Tibial nerve (tissue), 4 donors: Measurements from ENCODE around the gene ZNF708. TPM values are rescaled to one million over a fixed set of nuclear protein-coding genes. Genes with fewer than 3 reads are reported as not detected.
A peak's percentile ranks its signal among the peaks of the same experiment; 100 is the strongest.
"Not testable (repeated sequence)": the region's sequence is repeated elsewhere in the genome, so short reads cannot be mapped to it uniquely, and the experiment has no call there.

Experiments used
- DNase-seq, 2 donors: peaks; one replicate each; pipeline ENCODE4 v3.0.0-alpha.2; 2019; ENCODE audit warnings: low spot score in 2 of 2
- H3K27ac ChIP-seq, 4 donors: fragments of 200-600 bp; sonication (generic) in 3 of 4; one replicate each; pipeline ENCODE4 v1.5.1; 2017 to 2019; ENCODE audit warnings: mild to moderate bottlenecking in 1 of 4
- H3K27me3 ChIP-seq, 2 donors: fragments of 200-600 bp; sonication (generic) in 1 of 2; one replicate each; pipeline versions ENCODE4 v1.5.1 to v1.6.0; 2017 to 2019
- H3K36me3 ChIP-seq, 3 donors: fragments of 200-600 bp; sonication (generic); one replicate each; pipeline ENCODE4 v1.5.1; 2018 to 2019
- H3K4me1 ChIP-seq, 4 donors: fragments of 200-600 bp; sonication (generic) in 3 of 4; one replicate each; pipeline ENCODE4 v1.5.1; 2017 to 2019
- H3K4me3 ChIP-seq, 4 donors: fragments of 200-600 bp; sonication (generic) in 3 of 4; one replicate each; pipeline ENCODE4 v1.5.1; 2017 to 2019; ENCODE audit warnings: mild to moderate bottlenecking in 1 of 4, moderate library complexity in 1 of 4
- H3K9me3 ChIP-seq, 4 donors: fragments of 200-600 bp; sonication (generic) in 3 of 4; one replicate each; pipeline ENCODE4 v1.5.1; 2017 to 2019
- CTCF ChIP-seq, 5 experiments: fragments of 200-600 bp in 3 of 5; fragments of 450-650 bp in 2 of 5; sonication (generic) in 3 of 5; IDR thresholded peaks; one replicate each; pipeline ENCODE4 v1.5.1; 2016 to 2019; ENCODE audit warnings: antibody characterized with exemption in 5 of 5, mild to moderate bottlenecking in 3 of 5, moderate library complexity in 2 of 5
- EP300 ChIP-seq, 2 donors: sonication (generic); formaldehyde crosslinking; IDR thresholded peaks; one replicate each; pipeline ENCODE4 v1.6.1; 2017; ENCODE audit warnings: antibody characterized with exemption in 2 of 2, mild to moderate bottlenecking in 1 of 2
- POLR2A ChIP-seq, 2 donors: fragments of 450-650 bp; IDR thresholded peaks; one replicate each; pipeline ENCODE4 v1.6.1; 2017; ENCODE audit warnings: antibody characterized with exemption in 2 of 2, mild to moderate bottlenecking in 2 of 2, moderate library complexity in 2 of 2
- WGBS, 2 donors: methylation state at CpG; one replicate each; pipeline ENCODE4 v1.1.5; 2018; 5-methylcytosine and 5-hydroxymethylcytosine counted together
- total RNA-seq, 4 donors: library from RNA; depleted of rRNA; stranded (reverse); fragments of >200 nt; gene quantifications; one replicate each; pipeline ENCODE4 v1.1.0, GENCODE V29; 2016

ZNF708 gene
- total RNA-seq, 4 donors from 2014 or later, result 32.4 to 48.2 (median 39.9) TPM

GRCh38 chr19:21308773-21309172, 20.4 kb downstream of the ZNF708 start:
- H3K4me1 ChIP-seq, result peaks cover 0 to 5% (median 0%) of the 10 kb centered on the region in 4 donors
- WGBS, 2 donors, result 56 to 76% methylated on average over 2 of the region's 2 CpGs
- H3K36me3 ChIP-seq, result peaks cover 0 to 53% (median 14%) of the 10 kb centered on the region in 3 donors
- H3K27me3 ChIP-seq, result no peaks in the 10 kb centered on the region
- no peak overlapping the region for H3K4me3 ChIP-seq
- DNase-seq, result no peak
- H3K27ac ChIP-seq, result peak overlapping the region in 1 of 4 donors; percentile 25
- peaks cover 0 to 4% (median 0%) of the 10 kb centered on the region in 4 donors for H3K9me3 ChIP-seq
- TF ChIP-seq EP300 (IDR thresholded peaks at IDR 0.05) (no peak), POLR2A (IDR thresholded peaks at IDR 0.05) (no peak), CTCF (IDR thresholded peaks at IDR 0.05) (no peak)

- not testable (repeated sequence) for DNase-seq, H3K27me3 ChIP-seq, H3K4me3 ChIP-seq, H3K4me1 ChIP-seq, H3K9me3 ChIP-seq
- peaks cover 0 to 69% (median 14%) of the 10 kb centered on the region in 3 donors for H3K36me3 ChIP-seq
- 97 to 99% methylated on average over 3 of the region's 3 CpGs for WGBS, 2 donors
- H3K27ac ChIP-seq, result peak overlapping the region in 1 of 4 donors; percentile 33
Measured at GRCh38 chr19:21306881-21307479, 22.2 kb downstream of the ZNF708 start.

GRCh38 chr19:21293768-21294167, 35.4 kb downstream of the ZNF708 start:
- 89 to 98% methylated on average over 1 of the region's 1 CpG for WGBS, 2 donors
- not testable (repeated sequence) for DNase-seq, H3K4me1 ChIP-seq, H3K27me3 ChIP-seq, H3K27ac ChIP-seq, H3K4me3 ChIP-seq
- Histone ChIP-seq H3K36me3 (peaks cover 0 to 92% (median 26%) of the 10 kb centered on the region in 3 donors), H3K9me3 (peaks cover 0 to 83% (median 32%) of the 10 kb centered on the region in 4 donors)

- Histone ChIP-seq H3K4me3 (no peak overlapping the region), H3K27me3 (no peaks in the 10 kb centered on the region), H3K36me3 (no peaks in the 10 kb centered on the region), H3K4me1 (no peaks in the 10 kb centered on the region), H3K27ac (no peak overlapping the region), H3K9me3 (peaks cover 0 to 49% (median 2%) of the 10 kb centered on the region in 4 donors)
- WGBS, 2 donors, result 96 to 97% methylated on average over 2 of the region's 2 CpGs
- DNase-seq, result no peak
- no peak for TF ChIP-seq POLR2A (IDR thresholded peaks at IDR 0.05)
- no peak for TF ChIP-seq EP300 (IDR thresholded peaks at IDR 0.05)
- TF ChIP-seq CTCF (IDR thresholded peaks at IDR 0.05), result no peak
Measured at GRCh38 chr19:21269813-21270212, 59.4 kb downstream of the ZNF708 start.

- WGBS, 2 donors, result 83 to 89% methylated on average over 6 to 9 of the region's 12 CpGs
Measured at GRCh38 chr19:21264891-21265290, 64.3 kb downstream of the ZNF708 start.

More at GRCh38 chr19:21264891-21265290, 64.3 kb downstream of the ZNF708 start:
- no peaks in the 10 kb centered on the region for H3K36me3 ChIP-seq
- H3K4me1 ChIP-seq, result no peaks in the 10 kb centered on the region
- H3K27me3 ChIP-seq, result no peaks in the 10 kb centered on the region
- no peak overlapping the region for H3K27ac ChIP-seq
- H3K9me3 ChIP-seq, result peaks cover 0 to 39% (median 0%) of the 10 kb centered on the region in 4 donors
- H3K4me3 ChIP-seq, result no peak overlapping the region
- no peak for DNase-seq
- TF ChIP-seq POLR2A (IDR thresholded peaks at IDR 0.05) (no peak), CTCF (IDR thresholded peaks at IDR 0.05) (no peak), EP300 (IDR thresholded peaks at IDR 0.05) (no peak)
